Osteoblast (primary cell): ENCODE data around the gene OSBPL9. TPM values are rescaled to one million over a fixed set of nuclear protein-coding genes. Genes with fewer than 3 reads are reported as not detected.

Experiments used
- DNase-seq: peaks from one replicate; pipeline ENCODE4 v3.0.0; 2011; ENCODE audit warnings: low spot score, mixed read lengths; ENCODE audit not compliant: insufficient read length; ENCODE audit errors: missing footprints
- H2AFZ ChIP-seq: 2 replicates; pipeline ENCODE4 v1.6.0; 2011; ENCODE audit warnings: mild to moderate bottlenecking, low read length
- H3K27ac ChIP-seq: 2 replicates; pipeline ENCODE4 v1.5.1; 2011; ENCODE audit warnings: mild to moderate bottlenecking, low read depth, low read length, moderate library complexity
- H3K27me3 ChIP-seq: 2 replicates; pipeline ENCODE4 v1.6.0; 2012; ENCODE audit warnings: mild to moderate bottlenecking, control low read depth, inconsistent platforms, low read length, moderate library complexity; ENCODE audit not compliant: insufficient read depth
- H3K36me3 ChIP-seq: 2 replicates; pipeline ENCODE4 v1.5.1; 2011; ENCODE audit warnings: mild to moderate bottlenecking, low read length, control low read depth, moderate library complexity; ENCODE audit not compliant: insufficient read depth
- H3K4me1 ChIP-seq: 2 replicates; pipeline ENCODE4 v1.5.1; 2011; ENCODE audit warnings: mild to moderate bottlenecking, low read length, control low read depth, moderate library complexity; ENCODE audit not compliant: insufficient read depth
- H3K4me2 ChIP-seq: 2 replicates; pipeline ENCODE4 v1.6.0; 2011; ENCODE audit warnings: mild to moderate bottlenecking, low read length; ENCODE audit not compliant: insufficient read depth
- H3K4me3 ChIP-seq: fragments of 200-600 bp; sonication (generic); 3 replicates; pipeline ENCODE4 v1.5.1; 2012; ENCODE audit warnings: mild to moderate bottlenecking, low read length, inconsistent platforms; ENCODE audit not compliant: insufficient read depth
- H3K79me2 ChIP-seq: 2 replicates; pipeline ENCODE4 v1.6.0; 2012; ENCODE audit warnings: mild to moderate bottlenecking, low read length, control low read depth, inconsistent platforms; ENCODE audit not compliant: insufficient read depth
- H3K9me3 ChIP-seq: 2 replicates; pipeline ENCODE4 v1.5.1; 2011; ENCODE audit warnings: low read depth, low read length, control low read depth
- H4K20me1 ChIP-seq: 2 replicates; pipeline ENCODE4 v1.6.0; 2012; ENCODE audit warnings: mild to moderate bottlenecking, low read length, control low read depth; ENCODE audit not compliant: insufficient read depth
- total RNA-seq: library from RNA; depleted of rRNA; stranded (reverse); fragments of >200 nt; gene quantifications from 2 replicates; pipeline ENCODE4 v1.2.3, GENCODE V29; 2012
- TF ChIP-seq, protein P1 (sequence below): IDR thresholded peaks from 2 replicates; pipeline ENCODE4 v1.5.1; 2011; ENCODE audit warnings: mild to moderate bottlenecking, low read depth, low read length, moderate library complexity; ENCODE audit errors: extremely low read depth

The OSBPL9 gene
- total RNA-seq, 1 donor = 87.9 TPM

GRCh38 chr1:51594716-51595115, 22.2 kb upstream of the OSBPL9 start:
- H3K4me3 ChIP-seq = no peak overlapping the region
- H3K4me2 ChIP-seq = no peak overlapping the region
- H3K27me3 ChIP-seq = no peaks in the 10 kb centered on the region
- no peak overlapping the region for H3K27ac ChIP-seq
- no peaks in the 10 kb centered on the region for H4K20me1 ChIP-seq
- no peak for DNase-seq
- no peaks in the 10 kb centered on the region for H3K36me3 ChIP-seq
- TF ChIP-seq, protein P1, sequence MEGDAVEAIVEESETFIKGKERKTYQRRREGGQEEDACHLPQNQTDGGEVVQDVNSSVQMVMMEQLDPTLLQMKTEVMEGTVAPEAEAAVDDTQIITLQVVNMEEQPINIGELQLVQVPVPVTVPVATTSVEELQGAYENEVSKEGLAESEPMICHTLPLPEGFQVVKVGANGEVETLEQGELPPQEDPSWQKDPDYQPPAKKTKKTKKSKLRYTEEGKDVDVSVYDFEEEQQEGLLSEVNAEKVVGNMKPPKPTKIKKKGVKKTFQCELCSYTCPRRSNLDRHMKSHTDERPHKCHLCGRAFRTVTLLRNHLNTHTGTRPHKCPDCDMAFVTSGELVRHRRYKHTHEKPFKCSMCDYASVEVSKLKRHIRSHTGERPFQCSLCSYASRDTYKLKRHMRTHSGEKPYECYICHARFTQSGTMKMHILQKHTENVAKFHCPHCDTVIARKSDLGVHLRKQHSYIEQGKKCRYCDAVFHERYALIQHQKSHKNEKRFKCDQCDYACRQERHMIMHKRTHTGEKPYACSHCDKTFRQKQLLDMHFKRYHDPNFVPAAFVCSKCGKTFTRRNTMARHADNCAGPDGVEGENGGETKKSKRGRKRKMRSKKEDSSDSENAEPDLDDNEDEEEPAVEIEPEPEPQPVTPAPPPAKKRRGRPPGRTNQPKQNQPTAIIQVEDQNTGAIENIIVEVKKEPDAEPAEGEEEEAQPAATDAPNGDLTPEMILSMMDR = no peak
- H3K4me1 ChIP-seq = no peaks in the 10 kb centered on the region
- H3K9me3 ChIP-seq = no peaks in the 10 kb centered on the region
- no peaks in the 10 kb centered on the region for H3K79me2 ChIP-seq
- no peak overlapping the region for H2AFZ ChIP-seq

DNA sequence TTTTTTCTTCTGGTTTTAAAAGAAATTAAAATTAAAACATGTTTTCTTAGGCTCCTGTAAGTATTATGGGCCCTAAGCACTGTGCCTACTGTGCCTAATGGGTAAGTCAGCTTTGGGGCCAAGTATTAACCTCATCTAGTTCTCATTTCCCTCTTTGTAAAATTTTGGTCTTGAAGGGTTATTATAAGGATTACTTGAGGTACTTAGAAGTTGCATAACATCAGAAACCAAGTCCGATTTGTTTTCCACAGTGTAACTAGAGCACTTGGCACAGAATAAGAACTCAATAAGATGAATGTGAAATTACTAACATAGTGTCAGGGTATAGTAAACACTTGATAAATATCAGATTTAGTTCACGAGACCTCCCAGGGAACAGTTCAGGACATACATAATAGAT, 16.4 kb upstream of the OSBPL9 start:
- TF ChIP-seq, protein P1 = no peak
- no peaks in the 10 kb centered on the region for H3K27me3 ChIP-seq
- H3K27ac ChIP-seq = no peak overlapping the region
- DNase-seq = no peak
- H3K36me3 ChIP-seq = no peaks in the 10 kb centered on the region
- H3K4me3 ChIP-seq = no peak overlapping the region
- H3K4me2 ChIP-seq = no peak overlapping the region
- H4K20me1 ChIP-seq = no peaks in the 10 kb centered on the region
- H3K9me3 ChIP-seq = no peaks in the 10 kb centered on the region
- H2AFZ ChIP-seq = no peak overlapping the region
- H3K4me1 ChIP-seq = no peaks in the 10 kb centered on the region
- H3K79me2 ChIP-seq = no peaks in the 10 kb centered on the region

DNA sequence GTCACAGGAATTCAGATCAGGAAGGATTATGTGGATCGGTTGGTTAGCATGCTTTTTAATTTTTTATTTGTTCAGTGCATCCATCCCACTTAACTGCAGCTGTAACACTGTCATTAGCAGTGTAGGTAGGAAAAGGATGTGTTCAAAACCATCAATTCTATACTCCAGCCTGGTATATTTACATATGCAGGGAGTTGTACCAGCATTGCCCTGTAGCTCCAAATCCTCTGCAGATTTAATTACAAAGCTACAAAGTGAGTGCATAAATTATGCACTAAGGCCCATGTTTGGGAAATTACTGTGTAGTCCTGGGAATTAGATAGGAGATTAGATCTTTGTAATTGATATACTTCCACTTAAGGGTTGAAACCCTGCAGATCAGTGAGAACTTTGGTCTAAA, 15.9 kb upstream of the OSBPL9 start:
- H4K20me1 ChIP-seq = no peaks in the 10 kb centered on the region
- no peak overlapping the region for H2AFZ ChIP-seq
- no peaks in the 10 kb centered on the region for H3K79me2 ChIP-seq
- DNase-seq = no peak
- H3K4me2 ChIP-seq = no peak overlapping the region
- no peak overlapping the region for H3K27ac ChIP-seq
- H3K9me3 ChIP-seq = no peaks in the 10 kb centered on the region
- no peaks in the 10 kb centered on the region for H3K27me3 ChIP-seq
- no peaks in the 10 kb centered on the region for H3K4me1 ChIP-seq
- no peak overlapping the region for H3K4me3 ChIP-seq
- TF ChIP-seq, protein P1 = no peak
- H3K36me3 ChIP-seq = no peaks in the 10 kb centered on the region

- Histone ChIP-seq H3K36me3 (no peaks in the 10 kb centered on the region), H3K4me1 (no peaks in the 10 kb centered on the region), H3K27ac (no peak overlapping the region), H3K27me3 (peaks cover 5% of the 10 kb centered on the region), H4K20me1 (no peaks in the 10 kb centered on the region), H3K9me3 (no peaks in the 10 kb centered on the region), H3K79me2 (no peaks in the 10 kb centered on the region), H2AFZ (no peak overlapping the region), H3K4me2 (no peak overlapping the region), H3K4me3 (no peak overlapping the region)
- TF ChIP-seq, protein P1 = no peak
- DNase-seq = no peak
Measured at GRCh38 chr1:51605961-51606723, 10.8 kb upstream of the OSBPL9 start.
